GM12801 (cell line): ENCODE results near the gene ASTN2.

Experiments
- CTCF ChIP-seq: IDR thresholded peaks from one replicate; pipeline ENCODE4 v1.5.1; 2011; ENCODE audit warnings: control low read depth; ENCODE audit not compliant: insufficient read length; ENCODE audit errors: extremely low read depth

The ASTN2 gene

GRCh38 chr9:116417464-116417863 is 997.4 kb downstream of the ASTN2 start:
- TF ChIP-seq CTCF = no peak

GRCh38 chr9:116416421-116416820 is 998.4 kb downstream of the ASTN2 start:
- no peak for TF ChIP-seq CTCF

GRCh38 chr9:116414374-116414773 is 1000.5 kb downstream of the ASTN2 start:
- no peak for TF ChIP-seq CTCF

- TF ChIP-seq CTCF = no peak
Measured at GRCh38 chr9:116411506-116411905, 1003.4 kb downstream of the ASTN2 start.

GRCh38 chr9:116409638-116410037 is 1005.2 kb downstream of the ASTN2 start:
- TF ChIP-seq CTCF = no peak

GRCh38 chr9:116409129-116409528 is 1005.7 kb downstream of the ASTN2 start:
- TF ChIP-seq CTCF = no peak

GRCh38 chr9:116406469-116406868 is 1008.4 kb downstream of the ASTN2 start:
- TF ChIP-seq CTCF = no peak

GRCh38 chr9:116405321-116405720 is 1009.5 kb downstream of the ASTN2 start:
- no peak for TF ChIP-seq CTCF
